ENCODE results near the gene EPN1.

- TF ChIP-seq CTCF (IDR thresholded peaks at IDR 0.05 in 4 of 5, conservative IDR thresholded peaks at IDR 0.05 in 1 of 5) (no peak), POLR2A (IDR thresholded peaks at IDR 0.05) (no peak)
Measured at GRCh38 chr19:55641426-55642152, 33.4 kb upstream of the EPN1 start.

Data from gastrocnemius medialis (tissue), 4 donors.